ENCODE data around the gene BUB3.

DNA sequence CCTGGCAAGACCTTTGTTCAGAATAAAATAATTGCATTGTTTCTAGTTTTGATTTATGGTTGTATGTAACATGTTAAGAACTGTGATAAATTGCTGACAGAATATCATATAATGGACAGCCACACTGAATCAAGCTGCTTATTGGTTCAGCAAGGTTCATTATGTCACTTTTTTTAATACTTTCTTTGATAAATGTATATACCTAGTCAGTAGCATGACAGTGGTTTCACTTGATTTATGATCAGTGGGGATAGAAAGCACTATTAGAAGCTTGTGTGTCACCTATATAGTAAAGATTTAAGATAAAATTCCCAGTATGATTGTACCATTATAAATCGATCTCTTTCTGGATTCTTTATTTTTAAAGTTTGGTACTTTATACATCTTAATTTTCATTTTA lies 4.5 kb downstream of the BUB3 start:
- no peak for TF ChIP-seq POLR2AphosphoS5 (IDR thresholded peaks at IDR 0.05; ENCODE audit: low read depth, low read length)
- TF ChIP-seq TAF1 (IDR thresholded peaks at IDR 0.05; ENCODE audit: borderline replicate concordance, insufficient read depth, low read length), result no peak
- TF ChIP-seq FOXP2 (optimal IDR thresholded peaks at IDR 0.05; ENCODE audit: borderline replicate concordance, extremely low read depth, extremely low read length, insufficient read depth), result no peak
- TF ChIP-seq, protein P1, sequence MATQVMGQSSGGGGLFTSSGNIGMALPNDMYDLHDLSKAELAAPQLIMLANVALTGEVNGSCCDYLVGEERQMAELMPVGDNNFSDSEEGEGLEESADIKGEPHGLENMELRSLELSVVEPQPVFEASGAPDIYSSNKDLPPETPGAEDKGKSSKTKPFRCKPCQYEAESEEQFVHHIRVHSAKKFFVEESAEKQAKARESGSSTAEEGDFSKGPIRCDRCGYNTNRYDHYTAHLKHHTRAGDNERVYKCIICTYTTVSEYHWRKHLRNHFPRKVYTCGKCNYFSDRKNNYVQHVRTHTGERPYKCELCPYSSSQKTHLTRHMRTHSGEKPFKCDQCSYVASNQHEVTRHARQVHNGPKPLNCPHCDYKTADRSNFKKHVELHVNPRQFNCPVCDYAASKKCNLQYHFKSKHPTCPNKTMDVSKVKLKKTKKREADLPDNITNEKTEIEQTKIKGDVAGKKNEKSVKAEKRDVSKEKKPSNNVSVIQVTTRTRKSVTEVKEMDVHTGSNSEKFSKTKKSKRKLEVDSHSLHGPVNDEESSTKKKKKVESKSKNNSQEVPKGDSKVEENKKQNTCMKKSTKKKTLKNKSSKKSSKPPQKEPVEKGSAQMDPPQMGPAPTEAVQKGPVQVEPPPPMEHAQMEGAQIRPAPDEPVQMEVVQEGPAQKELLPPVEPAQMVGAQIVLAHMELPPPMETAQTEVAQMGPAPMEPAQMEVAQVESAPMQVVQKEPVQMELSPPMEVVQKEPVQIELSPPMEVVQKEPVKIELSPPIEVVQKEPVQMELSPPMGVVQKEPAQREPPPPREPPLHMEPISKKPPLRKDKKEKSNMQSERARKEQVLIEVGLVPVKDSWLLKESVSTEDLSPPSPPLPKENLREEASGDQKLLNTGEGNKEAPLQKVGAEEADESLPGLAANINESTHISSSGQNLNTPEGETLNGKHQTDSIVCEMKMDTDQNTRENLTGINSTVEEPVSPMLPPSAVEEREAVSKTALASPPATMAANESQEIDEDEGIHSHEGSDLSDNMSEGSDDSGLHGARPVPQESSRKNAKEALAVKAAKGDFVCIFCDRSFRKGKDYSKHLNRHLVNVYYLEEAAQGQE (IDR thresholded peaks at IDR 0.05; ENCODE audit: insufficient read depth in 1 of 2, low read depth in 2 of 2, low read length in 2 of 2), result no peak
- TF ChIP-seq SIN3A (IDR thresholded peaks at IDR 0.05; ENCODE audit: borderline replicate concordance, insufficient read depth, low read length), result no peak
